Activated naive CD4-positive, alpha-beta T cell treated with Interleukin-2 at 50 U/mL for 16 hours (primary cell): Measurements from ENCODE around the gene TXNDC2.
"Not testable (repeated sequence)": the region's sequence is repeated elsewhere in the genome, so short reads cannot be mapped to it uniquely, and the experiment has no call there.

Source experiments
- DNase-seq: peaks from one replicate; pipeline ENCODE4 v3.0.0-alpha.2; 2020

TXNDC2 gene

GRCh38 chr18:9885170-9886004, at the start of gene TXNDC2:
TXNDC2 (plus strand) TSS chr18:9885973; CDS start chr18:9886681, 708 bp downstream.
- no peak for DNase-seq

- no peak for DNase-seq
Observed at GRCh38 chr18:9838144-9838877, 47.5 kb upstream of the TXNDC2 start.

- DNase-seq = no peak
Observed at GRCh38 chr18:9839211-9839610, 46.6 kb upstream of the TXNDC2 start.

GRCh38 chr18:9839853-9840252, 45.9 kb upstream of the TXNDC2 start:
- no peak for DNase-seq

DNA sequence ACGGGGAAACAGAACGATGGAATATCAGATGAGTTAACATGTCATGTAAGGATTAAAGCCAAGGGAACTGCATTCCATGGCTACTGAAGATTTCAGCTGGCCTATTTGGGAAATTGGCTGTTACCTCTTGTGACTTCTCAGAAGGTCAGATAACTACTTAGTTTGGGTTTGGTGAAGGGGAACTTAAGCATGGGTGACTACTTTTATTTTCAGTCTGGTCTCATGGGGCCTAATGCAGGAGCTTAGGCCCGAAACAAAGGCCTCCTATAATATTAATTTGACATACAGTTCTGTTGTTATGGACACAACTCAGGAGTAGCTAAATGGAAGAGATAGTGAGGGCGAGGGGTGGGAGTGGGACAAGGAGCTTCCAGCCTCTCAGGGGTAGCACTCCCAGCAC, 44.0 kb upstream of the TXNDC2 start:
- DNase-seq = no peak

GRCh38 chr18:9842448-9842847, 43.3 kb upstream of the TXNDC2 start:
- no peak for DNase-seq

- DNase-seq = no peak
Observed at GRCh38 chr18:9845256-9845655, 40.5 kb upstream of the TXNDC2 start.

GRCh38 chr18:9846162-9846925, 39.4 kb upstream of the TXNDC2 start:
- no peak for DNase-seq

- no peak for DNase-seq
Observed at GRCh38 chr18:9848170-9848879, 37.4 kb upstream of the TXNDC2 start.

GRCh38 chr18:9849407-9850283, 36.1 kb upstream of the TXNDC2 start:
- no peak for DNase-seq

DNA sequence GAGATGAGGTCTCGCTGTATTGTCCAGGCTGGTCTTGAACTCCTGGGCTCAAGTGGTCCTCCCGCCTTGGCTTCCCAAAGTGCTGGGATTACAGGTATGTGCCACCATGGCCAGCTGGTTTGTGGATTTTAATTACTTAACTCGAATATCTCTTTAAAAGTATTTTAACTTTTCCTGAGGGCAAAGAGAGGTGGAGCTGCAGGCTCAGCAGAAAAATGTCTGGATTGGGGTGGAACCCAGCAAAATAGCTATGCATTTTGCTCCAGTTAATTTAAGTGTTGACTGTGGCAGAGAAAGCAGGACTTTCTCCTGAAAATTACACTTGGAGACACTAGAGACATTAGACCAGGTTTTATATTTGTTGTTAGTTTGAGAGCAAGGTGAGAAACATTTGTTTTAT, 35.5 kb upstream of the TXNDC2 start:
- DNase-seq = no peak

- DNase-seq = no peak
Observed at GRCh38 chr18:9851511-9851910, 34.3 kb upstream of the TXNDC2 start.

GRCh38 chr18:9852266-9853081, 33.3 kb upstream of the TXNDC2 start:
- DNase-seq = no peak

- DNase-seq = no peak
Observed at GRCh38 chr18:9854801-9855676, 30.7 kb upstream of the TXNDC2 start.

DNA sequence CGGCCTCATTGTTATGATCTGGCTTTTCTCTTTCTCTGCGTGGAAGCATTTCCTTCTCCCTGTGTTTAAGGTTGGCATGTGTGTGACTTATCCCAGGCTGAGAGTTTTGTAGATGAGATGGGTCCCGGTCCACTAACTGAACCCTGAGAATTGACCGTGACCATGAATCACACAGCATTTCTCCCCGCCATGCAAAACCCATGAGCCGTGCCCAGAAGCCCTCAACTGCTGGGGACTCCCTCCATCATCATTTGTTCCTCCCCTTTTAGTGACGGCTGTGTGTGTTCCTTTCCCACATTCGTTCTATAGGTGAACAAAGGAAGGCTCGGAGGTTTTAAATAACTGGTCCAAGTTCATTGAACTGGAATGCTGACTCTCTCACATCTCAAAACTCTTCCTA, 30.1 kb upstream of the TXNDC2 start:
- no peak for DNase-seq

DNA sequence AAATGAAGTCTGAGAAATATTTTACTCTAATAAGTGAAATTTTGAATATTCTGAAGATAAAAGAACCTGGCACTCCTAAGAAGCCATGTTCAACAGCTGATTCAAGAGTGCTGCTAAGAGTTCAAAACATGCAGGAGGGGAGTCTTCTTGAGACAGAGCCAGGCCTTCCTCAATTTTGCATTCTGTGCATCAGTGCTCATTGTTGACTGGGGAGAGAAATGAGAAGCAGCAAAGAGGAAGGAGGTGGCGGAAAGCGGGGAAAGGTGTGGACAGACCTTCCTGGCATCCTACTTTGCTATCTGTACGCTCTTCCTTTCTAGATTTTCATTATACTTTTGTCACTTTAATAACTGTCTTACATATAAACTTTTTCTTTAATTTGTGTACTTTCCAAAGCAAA, 29.7 kb upstream of the TXNDC2 start:
- no peak for DNase-seq

- DNase-seq = not testable (repeated sequence)
Observed at GRCh38 chr18:9857479-9857998, 28.2 kb upstream of the TXNDC2 start.

GRCh38 chr18:9858642-9859041, 27.1 kb upstream of the TXNDC2 start:
- DNase-seq = no peak

- DNase-seq = no peak
Observed at GRCh38 chr18:9859232-9859631, 26.5 kb upstream of the TXNDC2 start.

- DNase-seq = no peak
Observed at GRCh38 chr18:9860682-9861081, 25.1 kb upstream of the TXNDC2 start.
